ENCODE data around the gene TTLL11.

The TTLL11 gene

DNA sequence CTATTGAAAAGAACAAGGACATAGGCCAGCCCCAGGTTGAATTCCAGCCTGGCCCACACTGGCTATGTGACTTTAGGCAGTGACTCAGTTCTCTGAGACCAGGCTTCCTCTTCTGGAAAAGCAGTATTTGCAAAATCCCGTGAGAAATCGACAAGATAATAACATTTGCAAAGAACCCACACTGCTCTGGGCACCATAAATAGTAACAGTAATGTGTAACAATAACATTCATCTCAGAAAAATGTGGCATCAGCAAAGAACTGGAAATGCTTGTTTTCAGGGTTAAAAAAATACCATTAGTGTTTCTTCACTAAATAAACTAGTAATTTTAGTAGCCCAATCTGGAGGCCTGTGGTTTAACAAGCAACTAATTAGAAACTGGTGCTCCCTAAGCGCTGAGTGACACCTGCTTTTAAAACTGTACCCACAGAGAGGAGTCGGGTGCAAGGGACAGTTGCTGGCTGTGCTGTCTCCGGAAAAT, 148.4 kb downstream of the TTLL11 start:
- Histone ChIP-seq H3K9me3 (ENCODE audit: control insufficient read depth, low read length) (no peaks in the 10 kb centered on the region), H3K4me1 (ENCODE audit: control insufficient read depth, insufficient read depth, low read length) (no peaks in the 10 kb centered on the region), H3K4me3 (ENCODE audit: low read length) (no peak overlapping the region), H3K9ac (ENCODE audit: low read length) (no peak overlapping the region), H3K27me3 (replicated peaks; ENCODE audit: control insufficient read depth, insufficient read depth, low read length) (no peaks in the 10 kb centered on the region), H3K36me3 (ENCODE audit: control insufficient read depth, insufficient read depth, low read length, severe bottlenecking) (no peaks in the 10 kb centered on the region)
- peak; percentile 60 for DNase-seq (ENCODE audit: low read depth)

DNA sequence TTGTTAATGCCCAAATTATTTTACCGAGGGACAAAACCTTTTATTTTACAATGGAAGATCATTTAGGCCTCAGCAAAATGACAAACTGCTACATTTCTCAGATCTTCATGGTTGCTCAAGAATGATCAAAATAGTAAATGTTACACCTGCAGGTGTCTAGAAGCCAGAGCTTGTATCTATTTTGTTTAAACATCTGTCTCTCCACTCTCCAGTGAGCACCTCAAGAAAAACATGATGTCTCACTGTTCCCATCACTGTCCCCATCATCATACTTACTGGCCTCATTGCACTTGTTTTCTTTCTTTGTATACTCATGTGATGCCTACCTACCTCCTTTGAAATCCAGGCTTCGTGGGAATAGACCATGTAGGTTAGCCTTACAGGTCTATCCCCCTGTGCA, 149.6 kb downstream of the TTLL11 start:
- Histone ChIP-seq H3K4me3 (ENCODE audit: low read length) (no peak overlapping the region), H3K27me3 (replicated peaks; ENCODE audit: control insufficient read depth, insufficient read depth, low read length) (no peaks in the 10 kb centered on the region), H3K4me1 (ENCODE audit: control insufficient read depth, insufficient read depth, low read length) (no peaks in the 10 kb centered on the region), H3K9ac (ENCODE audit: low read length) (no peak overlapping the region), H3K9me3 (ENCODE audit: control insufficient read depth, low read length) (no peaks in the 10 kb centered on the region), H3K36me3 (ENCODE audit: control insufficient read depth, insufficient read depth, low read length, severe bottlenecking) (no peaks in the 10 kb centered on the region)
- no peak for DNase-seq (ENCODE audit: low read depth)

DNA sequence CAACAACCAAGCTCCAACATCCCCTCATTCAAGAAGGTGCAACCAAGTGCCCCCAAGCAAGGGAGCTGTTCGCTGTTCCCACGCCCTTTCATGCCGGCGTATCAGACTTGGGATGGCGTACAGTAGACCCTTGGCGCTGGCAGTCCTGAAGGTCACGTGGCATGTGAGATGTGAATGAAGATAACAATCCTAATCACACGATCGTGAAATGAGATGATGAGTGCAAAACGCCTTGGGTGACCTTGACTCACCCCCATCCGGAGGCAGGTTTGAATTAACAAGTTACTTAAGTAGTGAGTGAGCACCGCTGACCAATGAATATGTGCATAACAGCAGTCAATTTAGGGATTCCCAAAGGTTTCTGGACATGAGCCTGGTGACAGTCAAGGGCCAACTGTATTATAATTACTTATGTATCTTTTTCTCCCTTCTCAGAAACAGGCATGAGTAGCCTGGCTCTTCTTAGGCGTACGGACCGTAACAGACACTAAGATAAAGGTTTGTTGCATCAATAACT, 150.2 kb downstream of the TTLL11 start:
- Histone ChIP-seq H3K4me3 (ENCODE audit: low read length) (no peak overlapping the region), H3K27me3 (replicated peaks; ENCODE audit: control insufficient read depth, insufficient read depth, low read length) (no peaks in the 10 kb centered on the region), H3K9ac (ENCODE audit: low read length) (no peak overlapping the region), H3K36me3 (ENCODE audit: control insufficient read depth, insufficient read depth, low read length, severe bottlenecking) (no peaks in the 10 kb centered on the region), H3K4me1 (ENCODE audit: control insufficient read depth, insufficient read depth, low read length) (no peaks in the 10 kb centered on the region), H3K9me3 (ENCODE audit: control insufficient read depth, low read length) (no peaks in the 10 kb centered on the region)
- no peak for DNase-seq (ENCODE audit: low read depth)

DNA sequence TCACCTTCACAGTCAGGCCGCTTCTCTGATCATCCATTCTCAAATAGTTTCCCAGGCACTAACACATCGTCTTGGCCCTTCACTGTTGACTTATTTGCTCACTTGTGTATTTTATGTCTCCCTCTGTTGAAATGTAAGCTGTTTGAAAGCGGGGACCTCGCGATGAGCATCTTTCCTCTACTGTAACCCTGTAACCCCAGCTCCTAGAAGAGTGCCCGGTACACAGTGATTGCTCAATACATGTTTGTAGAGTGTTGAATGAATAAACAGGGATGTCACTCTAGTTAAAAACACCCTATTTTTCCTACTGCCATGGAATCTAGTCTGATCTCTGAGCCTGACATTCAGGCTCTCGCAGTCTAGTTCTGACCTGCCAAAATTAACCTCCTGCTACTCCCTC, 150.8 kb downstream of the TTLL11 start:
- H3K4me3 ChIP-seq (ENCODE audit: low read length), result no peak overlapping the region
- no peak overlapping the region for H3K9ac ChIP-seq (ENCODE audit: low read length)
- no peak for DNase-seq (ENCODE audit: low read depth)
- no peaks in the 10 kb centered on the region for H3K36me3 ChIP-seq (ENCODE audit: control insufficient read depth, insufficient read depth, low read length, severe bottlenecking)
- no peaks in the 10 kb centered on the region for H3K9me3 ChIP-seq (ENCODE audit: control insufficient read depth, low read length)
- H3K27me3 ChIP-seq (replicated peaks; ENCODE audit: control insufficient read depth, insufficient read depth, low read length), result no peaks in the 10 kb centered on the region
- no peaks in the 10 kb centered on the region for H3K4me1 ChIP-seq (ENCODE audit: control insufficient read depth, insufficient read depth, low read length)

DNA sequence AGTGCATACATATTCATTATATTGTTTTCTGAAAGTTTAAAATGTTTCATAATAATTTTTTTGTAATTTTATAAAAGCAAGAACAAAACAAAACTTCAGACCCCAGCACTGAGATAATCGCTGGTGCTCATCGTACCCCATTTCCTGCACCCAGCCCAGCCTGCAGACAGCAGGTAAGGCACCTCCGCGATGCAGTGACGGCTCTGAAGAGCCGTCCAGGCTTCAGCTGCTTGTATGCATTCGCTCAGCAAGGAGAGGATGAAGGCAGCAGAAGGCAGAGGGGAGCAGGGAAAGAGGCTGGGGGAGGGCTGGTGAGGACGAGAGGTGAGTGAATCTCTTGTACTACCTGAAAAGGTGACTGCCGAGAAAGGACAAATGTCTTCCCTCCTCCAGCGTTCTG, 153.5 kb downstream of the TTLL11 start:
- Histone ChIP-seq H3K9me3 (ENCODE audit: control insufficient read depth, low read length) (no peaks in the 10 kb centered on the region), H3K9ac (ENCODE audit: low read length) (no peak overlapping the region), H3K4me1 (ENCODE audit: control insufficient read depth, insufficient read depth, low read length) (no peaks in the 10 kb centered on the region), H3K36me3 (ENCODE audit: control insufficient read depth, insufficient read depth, low read length, severe bottlenecking) (no peaks in the 10 kb centered on the region), H3K4me3 (ENCODE audit: low read length) (no peak overlapping the region), H3K27me3 (replicated peaks; ENCODE audit: control insufficient read depth, insufficient read depth, low read length) (no peaks in the 10 kb centered on the region)
- no peak for DNase-seq (ENCODE audit: low read depth)

DNA sequence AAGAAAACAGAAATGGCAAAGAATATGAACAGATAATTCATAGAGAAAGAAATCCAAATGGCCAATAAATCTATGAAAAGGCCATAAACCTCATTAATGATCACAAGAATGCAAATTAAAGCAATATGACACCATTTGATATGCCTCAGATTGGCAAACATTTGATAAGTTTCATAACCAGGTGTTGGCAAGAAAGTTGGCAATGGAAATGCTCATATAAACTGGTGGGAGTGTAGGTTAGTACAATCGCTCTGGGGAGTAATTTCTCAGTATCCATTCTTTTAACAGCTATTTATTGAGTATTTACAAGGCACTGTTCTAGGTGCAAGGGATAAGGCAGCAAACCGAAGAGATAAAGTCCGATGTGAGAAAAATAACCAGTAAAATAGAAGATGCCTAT, 154.5 kb downstream of the TTLL11 start:
- H3K27me3 ChIP-seq (replicated peaks; ENCODE audit: control insufficient read depth, insufficient read depth, low read length), result no peaks in the 10 kb centered on the region
- no peak overlapping the region for H3K4me3 ChIP-seq (ENCODE audit: low read length)

DNA sequence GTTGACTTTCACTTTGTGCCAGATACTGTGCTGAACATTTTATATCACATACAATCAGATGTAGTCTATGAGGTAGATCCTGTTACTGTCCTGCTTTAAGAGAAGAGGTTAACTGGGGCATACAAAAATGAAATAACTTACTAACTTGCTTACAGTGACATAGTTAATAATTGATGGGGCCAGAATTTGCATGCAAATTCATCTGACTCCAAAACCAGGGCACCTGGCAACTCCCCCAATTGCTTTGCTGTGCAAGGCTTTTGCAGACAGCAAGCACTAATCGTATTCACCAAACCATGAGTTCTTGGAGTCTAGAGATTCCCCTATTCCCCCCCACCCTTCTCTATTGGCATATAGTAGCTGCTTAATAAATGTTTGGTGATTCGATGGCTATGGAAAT, 155.9 kb downstream of the TTLL11 start:
- no peak overlapping the region for H3K9ac ChIP-seq (ENCODE audit: low read length)
- H3K4me3 ChIP-seq (ENCODE audit: low read length), result no peak overlapping the region
- no peaks in the 10 kb centered on the region for H3K4me1 ChIP-seq (ENCODE audit: control insufficient read depth, insufficient read depth, low read length)
- no peaks in the 10 kb centered on the region for H3K27me3 ChIP-seq (replicated peaks; ENCODE audit: control insufficient read depth, insufficient read depth, low read length)
- H3K36me3 ChIP-seq (ENCODE audit: control insufficient read depth, insufficient read depth, low read length, severe bottlenecking), result no peaks in the 10 kb centered on the region
- no peaks in the 10 kb centered on the region for H3K9me3 ChIP-seq (ENCODE audit: control insufficient read depth, low read length)
- DNase-seq (ENCODE audit: low read depth), result no peak

More for the DNA sequence above, 154.5 kb downstream of the TTLL11 start:
- no peaks in the 10 kb centered on the region for H3K9me3 ChIP-seq (ENCODE audit: control insufficient read depth, low read length)
- no peak overlapping the region for H3K9ac ChIP-seq (ENCODE audit: low read length)
- no peak for DNase-seq (ENCODE audit: low read depth)
- H3K36me3 ChIP-seq (ENCODE audit: control insufficient read depth, insufficient read depth, low read length, severe bottlenecking), result no peaks in the 10 kb centered on the region
- no peaks in the 10 kb centered on the region for H3K4me1 ChIP-seq (ENCODE audit: control insufficient read depth, insufficient read depth, low read length)

DNA sequence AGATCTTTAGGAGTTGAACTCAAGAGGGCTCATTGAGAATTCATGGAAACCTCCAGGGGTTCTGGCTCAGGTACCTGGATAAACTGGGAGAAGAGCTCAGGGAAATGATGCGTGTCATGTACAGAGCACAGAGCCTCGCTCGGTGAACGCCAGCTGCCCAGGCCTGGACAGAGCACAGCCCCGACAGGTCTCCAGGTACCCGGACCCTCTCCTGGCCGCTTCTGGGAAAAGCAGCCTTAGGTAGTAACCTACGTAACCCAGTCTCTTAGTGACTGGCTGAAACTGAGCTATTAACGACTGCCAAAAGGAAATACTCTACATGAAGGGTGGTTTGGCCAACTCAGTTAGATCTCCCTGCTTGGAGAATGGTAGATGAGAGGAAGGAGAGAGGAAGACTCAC, 157.4 kb downstream of the TTLL11 start:
- Histone ChIP-seq H3K27me3 (replicated peaks; ENCODE audit: control insufficient read depth, insufficient read depth, low read length) (no peaks in the 10 kb centered on the region), H3K4me3 (ENCODE audit: low read length) (no peak overlapping the region), H3K36me3 (ENCODE audit: control insufficient read depth, insufficient read depth, low read length, severe bottlenecking) (no peaks in the 10 kb centered on the region), H3K9ac (ENCODE audit: low read length) (no peak overlapping the region), H3K4me1 (ENCODE audit: control insufficient read depth, insufficient read depth, low read length) (no peaks in the 10 kb centered on the region), H3K9me3 (ENCODE audit: control insufficient read depth, low read length) (no peaks in the 10 kb centered on the region)
- DNase-seq (ENCODE audit: low read depth), result no peak

DNA sequence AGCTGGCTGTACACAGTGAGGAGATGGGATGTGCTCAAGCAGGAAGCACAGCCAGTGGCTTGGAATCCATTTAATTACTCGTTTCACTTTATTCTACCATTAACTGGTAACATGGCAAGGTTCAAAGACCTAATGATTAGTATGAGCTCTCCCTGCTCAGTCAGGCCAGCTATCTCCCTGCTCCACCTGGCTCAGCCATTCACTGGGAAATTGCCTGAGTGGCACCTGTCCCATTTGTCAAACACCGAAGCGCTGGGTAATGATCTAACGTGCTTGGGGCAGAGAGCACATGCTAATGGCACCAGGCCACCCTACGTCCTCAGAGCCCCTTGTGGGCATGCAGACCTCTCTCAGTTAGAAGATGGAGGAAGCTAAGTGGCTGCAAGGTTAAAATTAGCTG, 162.2 kb downstream of the TTLL11 start:
- H3K4me3 ChIP-seq (ENCODE audit: low read length), result no peak overlapping the region
- no peaks in the 10 kb centered on the region for H3K4me1 ChIP-seq (ENCODE audit: control insufficient read depth, insufficient read depth, low read length)
- no peaks in the 10 kb centered on the region for H3K27me3 ChIP-seq (replicated peaks; ENCODE audit: control insufficient read depth, insufficient read depth, low read length)
- DNase-seq (ENCODE audit: low read depth), result no peak
- no peaks in the 10 kb centered on the region for H3K36me3 ChIP-seq (ENCODE audit: control insufficient read depth, insufficient read depth, low read length, severe bottlenecking)
- H3K9me3 ChIP-seq (ENCODE audit: control insufficient read depth, low read length), result no peaks in the 10 kb centered on the region
- no peak overlapping the region for H3K9ac ChIP-seq (ENCODE audit: low read length)

DNA sequence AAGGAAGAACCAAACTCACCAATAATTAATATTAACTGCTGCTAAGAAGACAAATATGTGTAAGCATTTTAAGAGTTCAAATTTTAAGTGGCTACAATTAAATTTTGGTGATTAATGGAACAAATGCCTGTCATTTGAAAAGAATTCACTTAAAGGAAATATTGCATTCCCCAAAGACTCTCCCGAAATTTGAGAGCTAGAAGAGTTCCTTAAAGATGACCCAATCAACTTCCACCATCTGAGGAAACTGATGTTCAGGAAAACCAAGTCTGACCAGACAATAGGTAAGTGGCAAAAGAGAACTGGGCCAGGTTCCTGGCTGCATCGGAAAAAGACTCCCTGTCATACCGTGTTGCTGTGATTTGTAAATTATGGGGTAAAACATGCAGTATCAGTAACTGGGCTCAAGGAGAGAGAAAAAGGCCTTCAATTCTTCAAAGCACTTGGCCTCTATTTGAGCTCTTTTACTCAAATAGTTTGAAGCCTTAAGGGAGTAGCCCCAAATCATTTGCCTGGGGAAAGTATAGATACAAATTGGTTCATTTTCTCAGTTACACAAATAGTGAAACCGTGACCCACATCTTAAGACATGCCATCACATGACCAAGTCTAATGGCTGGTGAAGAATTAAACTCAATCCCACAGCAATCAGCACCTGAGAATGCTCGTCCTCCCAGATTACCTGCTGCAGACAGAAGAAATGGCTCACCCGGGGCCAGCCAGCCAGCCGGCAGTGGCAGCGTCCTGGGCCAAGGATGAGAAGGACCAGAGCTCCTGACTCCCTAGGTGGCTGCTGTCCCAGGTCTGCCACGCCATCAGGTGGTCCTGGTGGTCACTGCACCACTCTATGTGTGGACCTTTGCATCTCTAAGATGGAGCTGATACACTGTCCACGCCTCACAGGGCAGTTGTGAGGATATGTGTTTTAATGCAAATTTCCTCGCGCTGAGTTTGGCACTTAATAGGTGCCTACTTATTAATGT, 162.9 kb downstream of the TTLL11 start:
- Histone ChIP-seq H3K9me3 (ENCODE audit: control insufficient read depth, low read length) (no peaks in the 10 kb centered on the region), H3K9ac (ENCODE audit: low read length) (no peak overlapping the region), H3K4me3 (ENCODE audit: low read length) (no peak overlapping the region), H3K36me3 (ENCODE audit: control insufficient read depth, insufficient read depth, low read length, severe bottlenecking) (no peaks in the 10 kb centered on the region), H3K27me3 (replicated peaks; ENCODE audit: control insufficient read depth, insufficient read depth, low read length) (no peaks in the 10 kb centered on the region), H3K4me1 (ENCODE audit: control insufficient read depth, insufficient read depth, low read length) (no peaks in the 10 kb centered on the region)
- no peak for DNase-seq (ENCODE audit: low read depth)

DNA sequence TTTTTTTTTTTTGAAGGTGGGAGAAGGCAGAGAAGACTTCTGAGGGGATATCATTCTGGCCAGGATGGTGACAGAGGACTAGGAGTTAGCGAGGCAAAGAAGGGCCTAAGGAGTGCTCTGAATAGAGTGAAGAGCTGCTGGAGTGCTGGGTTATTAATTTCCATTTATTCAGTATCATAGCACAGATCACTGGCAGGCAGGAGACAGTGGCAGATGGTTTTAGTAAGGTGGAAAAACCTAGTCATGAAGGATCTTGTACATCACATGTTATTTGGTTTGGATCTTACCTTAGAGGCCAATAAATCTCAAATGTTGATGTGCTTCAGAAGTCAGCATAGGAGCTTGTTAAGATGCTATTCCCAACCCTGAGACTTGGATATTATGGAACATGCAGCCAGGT, 165.5 kb downstream of the TTLL11 start:
- no peaks in the 10 kb centered on the region for H3K4me1 ChIP-seq (ENCODE audit: control insufficient read depth, insufficient read depth, low read length)
- no peaks in the 10 kb centered on the region for H3K36me3 ChIP-seq (ENCODE audit: control insufficient read depth, insufficient read depth, low read length, severe bottlenecking)
- no peaks in the 10 kb centered on the region for H3K9me3 ChIP-seq (ENCODE audit: control insufficient read depth, low read length)
- no peak overlapping the region for H3K9ac ChIP-seq (ENCODE audit: low read length)
- no peak overlapping the region for H3K4me3 ChIP-seq (ENCODE audit: low read length)
- DNase-seq (ENCODE audit: low read depth), result no peak
- no peaks in the 10 kb centered on the region for H3K27me3 ChIP-seq (replicated peaks; ENCODE audit: control insufficient read depth, insufficient read depth, low read length)
